Natural killer cell (primary cell): ENCODE results near the gene ASIC5. TPM values are rescaled to one million over a fixed set of nuclear protein-coding genes. Genes with fewer than 3 reads are reported as not detected.

Experiments used
- ATAC-seq, 3 donors: fragments of 150-1000 bp in 2 of 3; fragments of 200-7000 bp in 1 of 3; cut with Tn5 transposase; 1 replicate in 1 of 3; 2 replicates in 2 of 3; pipeline ENCODE4 v1.10.0; 2021; ENCODE audit warnings: mild to moderate bottlenecking in 2 of 3, moderate library complexity in 2 of 3
- DNase-seq, 2 donors: peaks; one replicate each; pipeline versions ENCODE4 v3.0.0 to v3.0.0-alpha.2; 2013 to 2021; ENCODE audit warnings: mixed read lengths in 1 of 2
- H3K27ac ChIP-seq: one replicate; pipeline ENCODE4 v1.5.1; 2013; ENCODE audit warnings: mild to moderate bottlenecking, low read length
- H3K27me3 ChIP-seq: one replicate; pipeline ENCODE4 v1.6.1; 2013; ENCODE audit warnings: low read length; ENCODE audit not compliant: control insufficient read depth, insufficient read depth
- H3K36me3 ChIP-seq: one replicate; pipeline ENCODE4 v1.6.1; 2013; ENCODE audit warnings: low read length; ENCODE audit not compliant: control insufficient read depth, insufficient read depth
- H3K4me1 ChIP-seq: one replicate; pipeline ENCODE4 v1.6.1; 2013; ENCODE audit warnings: low read length; ENCODE audit not compliant: control insufficient read depth, insufficient read depth
- H3K4me3 ChIP-seq: one replicate; pipeline ENCODE4 v1.5.1; 2013; ENCODE audit warnings: low read length
- H3K9me3 ChIP-seq: one replicate; pipeline ENCODE4 v1.6.1; 2013; ENCODE audit warnings: low read length; ENCODE audit not compliant: control insufficient read depth, insufficient read depth
- H3K27ac Mint-ChIP-seq, 2 donors: one replicate each; pipeline ENCODE4 v1.8.0; 2022; ENCODE audit warnings: mild to moderate bottlenecking in 2 of 2, mixed read lengths in 2 of 2, moderate library complexity in 1 of 2
- H3K27me3 Mint-ChIP-seq, 2 donors: one replicate each; pipeline ENCODE4 v1.8.0; 2022; ENCODE audit warnings: low read depth in 2 of 2, mixed read lengths in 2 of 2
- H3K36me3 Mint-ChIP-seq: one replicate; pipeline ENCODE4 v1.8.0; 2022; ENCODE audit warnings: mixed read lengths
- H3K4me1 Mint-ChIP-seq, 2 donors: one replicate each; pipeline ENCODE4 v1.8.0; 2022; ENCODE audit warnings: mixed read lengths in 2 of 2
- H3K4me3 Mint-ChIP-seq: one replicate; pipeline ENCODE4 v1.8.0; 2022; ENCODE audit warnings: mild to moderate bottlenecking, moderate library complexity, mixed read lengths
- H3K9me3 Mint-ChIP-seq, 2 donors: one replicate each; pipeline ENCODE4 v1.8.0; 2022; ENCODE audit warnings: mixed read lengths in 2 of 2
- WGBS: methylation state at CpG from one replicate; pipeline ENCODE4 v1.1.7; 2013; ENCODE audit warnings: missing lambda C conversion rate; ENCODE audit not compliant: insufficient coverage; 5-methylcytosine and 5-hydroxymethylcytosine counted together
- intact Hi-C: fragments of 100-400 bp; cut with micrococcal nuclease; formaldehyde crosslinking; loops from one replicate; pipeline ENCODE4 v1.14.2; 2022
- total RNA-seq, 4 donors: library from RNA; stranded (reverse); fragments of 120-200 nt in 1 of 4; gene quantifications; one replicate each; pipeline versions ENCODE4 v1.2.3 to v1.2.4, GENCODE V29; 2013 to 2022
- TF ChIP-seq, protein P1 (sequence below): fragments of 200-600 bp; IDR thresholded peaks from one replicate; pipeline ENCODE4 v1.8.0; 2022; ENCODE audit warnings: antibody characterized with exemption

ASIC5 gene
- total RNA-seq, 3 donors from 2014 or later (not counting 1 experiment from before 2014, with no cell fraction given) = not detected

DNA sequence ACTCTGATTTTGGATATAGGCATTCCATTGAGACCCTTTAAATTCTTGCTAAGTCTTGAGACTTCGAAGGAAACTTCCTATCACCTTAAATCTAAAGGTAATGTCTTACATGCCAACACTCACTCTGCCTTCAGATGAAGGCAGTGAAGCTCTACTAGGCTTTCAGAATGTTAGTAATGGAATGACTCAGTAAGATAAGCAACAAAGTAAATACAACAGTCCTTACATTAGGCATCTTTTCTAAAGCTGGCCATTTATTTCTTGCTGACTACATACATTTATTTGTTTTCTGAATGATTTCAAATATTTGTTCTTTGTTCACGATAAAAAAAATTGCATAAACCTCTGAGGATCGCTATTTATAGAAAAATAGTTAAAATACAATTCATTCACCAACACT lies 43.5 kb downstream of the ASIC5 start:
- no peaks in the 10 kb centered on the region for H3K36me3 ChIP-seq
- no peak for ATAC-seq
- H3K27me3 Mint-ChIP-seq = peaks cover 22 to 38% of the 10 kb centered on the region in 2 donors

DNA sequence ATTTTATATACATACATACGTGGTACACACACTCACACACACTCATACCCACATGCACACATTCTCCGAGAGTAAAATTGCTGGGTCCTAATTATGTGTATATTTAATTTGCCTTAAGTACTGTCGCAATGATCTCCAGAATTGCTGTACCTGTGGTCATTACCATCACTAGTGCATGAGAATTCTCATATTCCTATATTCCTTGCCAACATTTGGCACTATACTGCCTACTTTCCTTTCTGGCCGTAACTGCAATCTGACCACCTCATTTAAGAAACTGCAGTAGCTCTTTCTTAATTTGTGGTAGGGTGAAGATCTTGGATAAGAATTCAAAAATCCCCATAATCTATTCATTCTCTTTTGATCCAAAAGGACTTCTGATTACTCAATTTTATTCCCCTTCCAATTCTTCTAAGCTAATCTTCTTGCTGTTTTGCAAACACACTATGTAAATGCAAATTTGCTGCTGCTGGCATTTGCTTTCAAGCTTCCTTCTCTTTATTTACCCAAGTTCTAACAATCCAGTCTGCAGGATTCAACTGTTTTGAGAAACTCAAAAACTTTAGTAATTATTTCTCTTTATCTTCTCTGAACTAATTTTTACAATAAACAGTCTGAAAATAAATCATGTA lies 45.1 kb downstream of the ASIC5 start:
- Mint-ChIP-seq H3K27me3 (peaks cover 23 to 38% of the 10 kb centered on the region in 2 donors), H3K4me1 (no peaks in the 10 kb centered on the region), H3K27ac (no peak overlapping the region), H3K9me3 (peaks cover 0 to 2% of the 10 kb centered on the region in 2 donors), H3K4me3 (no peak overlapping the region), H3K36me3 (no peaks in the 10 kb centered on the region)
- 88% methylated on average over 1 of the region's 4 CpGs for WGBS
- H3K27me3 ChIP-seq = no peaks in the 10 kb centered on the region
- H3K4me1 ChIP-seq = no peaks in the 10 kb centered on the region
- H3K9me3 ChIP-seq = no peaks in the 10 kb centered on the region
- H3K27ac ChIP-seq = no peak overlapping the region
- intact Hi-C loops = no loop called here
- no peaks in the 10 kb centered on the region for H3K36me3 ChIP-seq
- TF ChIP-seq, protein P1, sequence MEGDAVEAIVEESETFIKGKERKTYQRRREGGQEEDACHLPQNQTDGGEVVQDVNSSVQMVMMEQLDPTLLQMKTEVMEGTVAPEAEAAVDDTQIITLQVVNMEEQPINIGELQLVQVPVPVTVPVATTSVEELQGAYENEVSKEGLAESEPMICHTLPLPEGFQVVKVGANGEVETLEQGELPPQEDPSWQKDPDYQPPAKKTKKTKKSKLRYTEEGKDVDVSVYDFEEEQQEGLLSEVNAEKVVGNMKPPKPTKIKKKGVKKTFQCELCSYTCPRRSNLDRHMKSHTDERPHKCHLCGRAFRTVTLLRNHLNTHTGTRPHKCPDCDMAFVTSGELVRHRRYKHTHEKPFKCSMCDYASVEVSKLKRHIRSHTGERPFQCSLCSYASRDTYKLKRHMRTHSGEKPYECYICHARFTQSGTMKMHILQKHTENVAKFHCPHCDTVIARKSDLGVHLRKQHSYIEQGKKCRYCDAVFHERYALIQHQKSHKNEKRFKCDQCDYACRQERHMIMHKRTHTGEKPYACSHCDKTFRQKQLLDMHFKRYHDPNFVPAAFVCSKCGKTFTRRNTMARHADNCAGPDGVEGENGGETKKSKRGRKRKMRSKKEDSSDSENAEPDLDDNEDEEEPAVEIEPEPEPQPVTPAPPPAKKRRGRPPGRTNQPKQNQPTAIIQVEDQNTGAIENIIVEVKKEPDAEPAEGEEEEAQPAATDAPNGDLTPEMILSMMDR = no peak
- ATAC-seq (no peak), DNase-seq (no peak)
- no peak overlapping the region for H3K4me3 ChIP-seq

More for the DNA sequence above, 43.5 kb downstream of the ASIC5 start:
- H3K27me3 ChIP-seq = no peaks in the 10 kb centered on the region
- H3K4me3 ChIP-seq = no peak overlapping the region
- intact Hi-C loops = no loop called here
- H3K4me1 ChIP-seq = no peaks in the 10 kb centered on the region
- no peaks in the 10 kb centered on the region for H3K4me1 Mint-ChIP-seq
- H3K27ac ChIP-seq = no peak overlapping the region
- DNase-seq = no peak
- H3K9me3 Mint-ChIP-seq = peaks cover 0 to 2% of the 10 kb centered on the region in 2 donors
- no peak overlapping the region for H3K4me3 Mint-ChIP-seq
- TF ChIP-seq, protein P1 = no peak
- H3K36me3 Mint-ChIP-seq = no peaks in the 10 kb centered on the region
- no peak overlapping the region for H3K27ac Mint-ChIP-seq
- H3K9me3 ChIP-seq = no peaks in the 10 kb centered on the region
- WGBS = 66% methylated on average over 2 of the region's 3 CpGs

DNA sequence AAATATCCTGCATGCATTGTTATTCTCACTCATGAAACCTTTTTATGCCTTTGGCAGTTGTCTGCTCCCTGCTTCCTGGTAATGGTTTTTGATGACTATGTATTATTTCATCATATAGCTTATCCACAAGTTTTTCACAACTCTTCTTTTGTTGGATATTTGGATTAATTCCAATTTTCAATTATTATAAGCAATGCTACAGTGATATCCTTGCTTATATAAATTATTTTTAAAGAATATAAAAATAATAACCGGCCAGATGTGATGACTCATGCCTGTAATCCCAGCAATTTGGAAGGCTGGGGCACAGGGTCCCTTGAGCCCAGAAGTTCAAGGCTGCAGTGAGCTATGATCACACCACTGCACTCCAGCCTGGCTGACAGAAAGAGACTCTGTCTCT lies 47.0 kb downstream of the ASIC5 start:
- Mint-ChIP-seq H3K27me3 (peaks cover 23 to 29% of the 10 kb centered on the region in 2 donors), H3K36me3 (no peaks in the 10 kb centered on the region), H3K4me3 (no peak overlapping the region), H3K9me3 (peaks cover 0 to 2% of the 10 kb centered on the region in 2 donors), H3K4me1 (no peaks in the 10 kb centered on the region), H3K27ac (no peak overlapping the region)
- no peak overlapping the region for H3K27ac ChIP-seq
- H3K36me3 ChIP-seq = no peaks in the 10 kb centered on the region
- DNase-seq (no peak), ATAC-seq (no peak)
- H3K4me3 ChIP-seq = no peak overlapping the region
- TF ChIP-seq, protein P1 = no peak
- H3K27me3 ChIP-seq = no peaks in the 10 kb centered on the region
- intact Hi-C loops = no loop called here
- WGBS = 75% methylated on average over 1 of the region's 1 CpG
- no peaks in the 10 kb centered on the region for H3K9me3 ChIP-seq
- no peaks in the 10 kb centered on the region for H3K4me1 ChIP-seq

DNA sequence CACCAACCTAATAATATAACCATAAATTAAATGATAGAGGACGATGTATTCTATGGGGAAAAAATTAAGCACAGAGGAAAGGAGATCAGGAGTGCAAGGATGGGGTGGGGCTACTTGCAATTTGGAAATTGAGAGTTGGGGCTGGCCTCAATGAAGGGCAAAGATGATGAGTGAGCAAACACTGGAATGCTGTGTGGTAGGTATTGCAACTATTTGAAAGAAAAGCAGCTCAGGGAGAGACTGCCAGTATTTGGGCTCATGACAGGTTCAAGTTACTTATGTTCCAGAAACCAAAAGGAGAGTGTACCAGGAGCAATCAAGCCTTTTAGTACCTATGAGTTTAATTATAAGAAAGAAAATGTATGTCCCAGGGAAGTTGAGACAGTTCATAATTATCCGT lies 47.4 kb downstream of the ASIC5 start:
- Histone ChIP-seq H3K9me3 (no peaks in the 10 kb centered on the region), H3K27me3 (no peaks in the 10 kb centered on the region), H3K27ac (no peak overlapping the region), H3K4me1 (no peaks in the 10 kb centered on the region), H3K36me3 (no peaks in the 10 kb centered on the region), H3K4me3 (no peak overlapping the region)
- peaks cover 0 to 2% of the 10 kb centered on the region in 2 donors for H3K9me3 Mint-ChIP-seq
- H3K27ac Mint-ChIP-seq = no peak overlapping the region
- no peak overlapping the region for H3K4me3 Mint-ChIP-seq
- no peak for DNase-seq
- WGBS = 100% methylated on average over 1 of the region's 2 CpGs
- ATAC-seq = no peak
- H3K27me3 Mint-ChIP-seq = peaks cover 23 to 29% of the 10 kb centered on the region in 2 donors
- TF ChIP-seq, protein P1 = no peak
- H3K4me1 Mint-ChIP-seq = no peaks in the 10 kb centered on the region
- H3K36me3 Mint-ChIP-seq = no peaks in the 10 kb centered on the region
- intact Hi-C loops = no loop called here
